ENCODE measurements around the gene SESTD1.
A peak's percentile ranks its signal among the peaks of the same experiment; 100 is the strongest.

SESTD1 gene

DNA sequence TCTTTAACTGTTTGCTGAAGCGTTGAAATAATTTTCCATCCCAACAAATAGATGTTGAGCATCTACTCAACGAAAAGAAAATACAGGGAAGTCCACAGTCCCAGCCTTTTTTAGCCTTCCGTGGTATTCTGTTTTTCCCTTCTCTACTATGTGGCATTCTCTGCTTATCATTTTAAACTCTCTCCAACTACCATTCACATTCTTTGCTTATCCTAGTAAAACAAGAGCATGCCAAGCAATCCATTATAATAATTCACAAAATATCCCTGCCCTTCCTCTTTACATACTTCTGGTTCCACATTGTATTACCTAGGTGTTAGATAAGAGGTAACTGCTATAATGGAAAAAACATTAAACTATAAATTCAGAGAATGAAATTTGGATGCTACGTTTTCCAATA is 1.6 kb upstream of the SESTD1 start:
- Histone ChIP-seq H3K4me3 (ENCODE audit: extremely low read depth, insufficient read depth, low read length, poor library complexity, severe bottlenecking) (no peak overlapping the region), H3K36me3 (ENCODE audit: control insufficient read depth, insufficient read depth, low read length) (no peaks in the 10 kb centered on the region), H3K27ac (ENCODE audit: low read depth, low read length, severe bottlenecking) (no peak overlapping the region), H3K4me1 (ENCODE audit: control insufficient read depth, insufficient read depth, low read length, poor library complexity, severe bottlenecking) (peaks cover 11% of the 10 kb centered on the region), H3K9me3 (ENCODE audit: control insufficient read depth, low read length) (no peaks in the 10 kb centered on the region)
- 85 to 90% methylated on average over 3 of the region's 4 CpGs for WGBS, 2 experiments (ENCODE audit: insufficient coverage in 2 of 2)

DNA sequence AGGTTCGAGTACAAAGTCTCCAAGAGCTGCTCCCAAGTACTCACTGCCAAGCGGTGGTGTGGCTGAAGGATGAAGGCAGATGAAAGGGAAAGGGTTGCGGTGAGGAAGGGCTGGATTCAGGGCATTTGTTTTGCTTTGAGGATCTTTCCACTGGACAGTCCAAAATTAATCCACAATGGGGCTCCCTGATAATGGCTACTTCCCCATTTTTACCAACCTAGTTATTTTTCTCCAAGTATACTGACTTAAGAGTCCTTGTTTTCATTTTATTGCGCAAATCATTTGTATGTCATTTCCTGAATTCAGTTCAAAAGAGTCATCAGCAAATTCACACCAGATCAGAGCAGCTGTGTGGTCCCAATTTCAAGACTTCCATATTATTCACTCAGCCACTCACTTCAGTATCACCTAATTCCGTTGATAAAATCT is 464 bp upstream of the SESTD1 start:
- H3K4me1 ChIP-seq (ENCODE audit: control insufficient read depth, insufficient read depth, low read length, poor library complexity, severe bottlenecking) = peaks cover 11% of the 10 kb centered on the region
- peak overlapping the region; percentile 13 for H3K27ac ChIP-seq (ENCODE audit: low read depth, low read length, severe bottlenecking)
- no peaks in the 10 kb centered on the region for H3K36me3 ChIP-seq (ENCODE audit: control insufficient read depth, insufficient read depth, low read length)
- H3K9me3 ChIP-seq (ENCODE audit: control insufficient read depth, low read length) = no peaks in the 10 kb centered on the region
- 68 to 71% methylated on average over 4 of the region's 5 CpGs for WGBS, 2 experiments (ENCODE audit: insufficient coverage in 2 of 2)
- peak overlapping the region; percentile 72 for H3K4me3 ChIP-seq (ENCODE audit: extremely low read depth, insufficient read depth, low read length, poor library complexity, severe bottlenecking)

DNA sequence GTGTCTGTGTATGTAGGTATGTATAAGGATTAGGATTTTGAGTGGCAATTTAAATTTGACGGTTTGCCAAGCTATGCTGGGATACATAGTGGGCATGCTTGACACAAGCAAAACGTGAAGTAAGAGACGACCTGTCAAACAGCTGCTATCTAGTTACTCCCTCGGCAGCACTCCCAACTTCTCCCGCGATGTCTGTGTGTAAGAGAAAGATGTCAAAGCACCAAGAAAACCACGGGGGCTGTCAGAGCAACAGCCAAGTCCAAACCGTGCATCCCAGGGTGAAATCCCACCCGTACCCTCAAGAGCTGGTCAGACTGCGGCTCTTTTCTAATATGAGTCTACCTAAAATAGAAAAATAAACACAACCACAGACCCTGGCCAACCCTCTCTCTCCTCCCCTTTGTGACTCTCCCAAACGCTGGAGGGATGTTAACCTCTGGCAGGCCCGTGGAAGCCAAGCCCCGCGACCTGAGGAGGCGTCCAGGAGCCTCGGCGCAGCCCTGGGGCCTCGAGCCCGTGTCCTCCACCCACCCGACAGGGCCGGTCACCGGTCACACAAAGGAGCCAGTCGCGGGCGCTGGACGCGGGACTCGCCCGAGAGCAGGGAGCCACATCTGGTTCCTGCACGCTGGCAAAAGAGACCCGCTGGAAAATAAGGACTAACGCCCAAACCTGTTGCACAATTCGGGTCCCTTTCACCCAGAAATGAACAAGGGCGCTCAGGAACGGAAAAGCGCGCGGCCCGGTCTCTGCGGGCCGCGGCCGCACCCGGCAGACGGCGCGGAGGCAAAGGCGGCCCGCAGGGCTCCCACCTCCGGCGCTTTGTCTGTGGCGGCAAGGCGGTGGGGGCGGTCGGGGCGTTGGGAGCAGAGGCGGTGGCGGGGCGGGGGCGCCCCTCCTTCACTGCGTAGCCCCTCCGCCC is 925 bp downstream of the SESTD1 start:
- WGBS, 2 experiments (ENCODE audit: insufficient coverage in 2 of 2) = 0% methylated on average over 43 to 51 of the region's 62 CpGs
- H3K4me1 ChIP-seq (ENCODE audit: control insufficient read depth, insufficient read depth, low read length, poor library complexity, severe bottlenecking) = peaks cover 11% of the 10 kb centered on the region
- peak overlapping the region; percentile 75 for H3K27ac ChIP-seq (ENCODE audit: low read depth, low read length, severe bottlenecking)
- H3K4me3 ChIP-seq (ENCODE audit: extremely low read depth, insufficient read depth, low read length, poor library complexity, severe bottlenecking) = peak overlapping the region; percentile 72
- H3K9me3 ChIP-seq (ENCODE audit: control insufficient read depth, low read length) = no peaks in the 10 kb centered on the region
- H3K36me3 ChIP-seq (ENCODE audit: control insufficient read depth, insufficient read depth, low read length) = no peaks in the 10 kb centered on the region

DNA sequence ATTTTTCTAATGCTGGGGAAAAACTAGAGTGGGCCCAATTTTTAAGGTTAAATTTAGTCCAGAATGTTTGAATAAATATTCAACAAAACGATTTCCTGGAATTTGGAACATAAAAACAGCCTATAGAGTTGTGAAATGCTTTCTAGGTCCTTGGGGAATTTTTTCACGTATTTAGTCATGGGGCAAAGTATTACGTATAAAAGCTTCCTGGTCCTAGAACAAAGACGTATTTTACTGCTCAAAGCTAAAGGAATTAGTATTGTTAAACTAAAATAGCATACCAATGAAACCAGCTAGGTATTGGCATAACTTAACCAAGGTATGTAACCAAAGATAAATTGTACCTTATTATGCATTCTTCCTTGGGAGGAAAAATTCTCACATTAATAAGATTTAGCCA is 1.6 kb downstream of the SESTD1 start:
- 67 to 100% methylated on average over 1 of the region's 4 CpGs for WGBS, 2 experiments (ENCODE audit: insufficient coverage in 2 of 2)
- peaks cover 4% of the 10 kb centered on the region for H3K4me1 ChIP-seq (ENCODE audit: control insufficient read depth, insufficient read depth, low read length, poor library complexity, severe bottlenecking)
- no peaks in the 10 kb centered on the region for H3K9me3 ChIP-seq (ENCODE audit: control insufficient read depth, low read length)
- no peaks in the 10 kb centered on the region for H3K36me3 ChIP-seq (ENCODE audit: control insufficient read depth, insufficient read depth, low read length)
- no peak overlapping the region for H3K27ac ChIP-seq (ENCODE audit: low read depth, low read length, severe bottlenecking)
- peak overlapping the region; percentile 72 for H3K4me3 ChIP-seq (ENCODE audit: extremely low read depth, insufficient read depth, low read length, poor library complexity, severe bottlenecking)

DNA sequence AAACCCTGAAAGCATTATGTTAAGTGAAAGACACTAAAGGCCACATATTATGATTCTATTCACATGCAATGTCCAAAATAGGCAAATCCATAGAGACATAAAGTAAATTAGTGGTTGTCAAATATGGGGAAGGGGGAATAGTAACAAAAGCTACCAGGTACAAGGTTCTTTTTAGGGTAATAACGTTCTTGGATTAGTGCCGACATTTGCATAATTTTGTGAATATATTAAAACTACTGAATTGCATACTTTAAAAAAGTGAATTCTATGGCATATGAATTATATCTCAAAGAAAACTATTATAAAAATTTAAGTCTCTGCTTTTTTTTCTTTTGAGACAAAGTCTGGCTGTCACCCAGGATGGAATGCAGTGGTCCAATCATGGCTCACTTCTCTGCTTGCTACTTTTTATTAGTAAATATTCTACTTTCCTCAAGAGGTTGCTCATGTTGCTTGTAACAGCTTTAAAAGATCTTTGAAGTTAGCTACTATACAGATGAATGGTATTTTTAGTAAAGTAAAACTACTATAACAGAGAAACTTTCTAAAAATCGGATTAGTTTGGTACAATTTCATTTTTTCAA is 2.5 kb downstream of the SESTD1 start:
- Histone ChIP-seq H3K4me1 (ENCODE audit: control insufficient read depth, insufficient read depth, low read length, poor library complexity, severe bottlenecking) (peaks cover 4% of the 10 kb centered on the region), H3K4me3 (ENCODE audit: extremely low read depth, insufficient read depth, low read length, poor library complexity, severe bottlenecking) (no peak overlapping the region)

DNA sequence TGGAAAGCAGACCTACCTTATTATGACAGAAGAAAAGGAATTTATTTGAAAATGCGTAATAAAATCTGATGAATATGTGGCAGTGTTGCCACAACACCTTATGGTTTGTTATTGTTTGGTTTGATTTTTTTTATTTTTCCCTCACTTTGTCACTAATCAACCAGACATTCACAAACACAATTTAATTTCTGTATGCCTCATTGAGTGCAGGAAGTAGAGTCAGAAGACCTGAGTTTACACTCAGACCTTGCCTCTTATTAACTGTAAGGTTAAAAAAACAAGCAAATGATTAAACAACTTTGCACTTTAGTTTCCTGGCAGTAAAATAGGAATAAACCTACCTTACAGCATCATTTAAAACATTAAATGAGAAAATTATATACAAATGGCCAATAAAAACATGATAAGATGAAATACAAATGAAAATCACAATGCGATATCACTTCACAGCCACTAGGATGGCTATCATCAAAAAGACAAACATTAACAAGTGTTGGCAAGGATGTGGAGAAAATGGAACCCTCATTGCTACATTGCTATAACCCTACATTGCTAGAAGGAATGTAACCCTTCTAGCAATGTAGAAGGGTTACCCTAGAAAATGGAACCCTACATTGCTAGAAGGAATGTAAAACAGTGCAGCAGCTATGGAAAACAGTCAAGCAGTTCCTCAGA is 3.3 kb downstream of the SESTD1 start:
- no CpG with 5 or more reads among the region's 2 CpGs for WGBS, 2 experiments (ENCODE audit: insufficient coverage in 2 of 2)
- Histone ChIP-seq H3K4me3 (ENCODE audit: extremely low read depth, insufficient read depth, low read length, poor library complexity, severe bottlenecking) (no peak overlapping the region), H3K36me3 (ENCODE audit: control insufficient read depth, insufficient read depth, low read length) (no peaks in the 10 kb centered on the region), H3K4me1 (ENCODE audit: control insufficient read depth, insufficient read depth, low read length, poor library complexity, severe bottlenecking) (peaks cover 3% of the 10 kb centered on the region), H3K27ac (ENCODE audit: low read depth, low read length, severe bottlenecking) (no peak overlapping the region), H3K9me3 (ENCODE audit: control insufficient read depth, low read length) (no peaks in the 10 kb centered on the region)

More for the DNA sequence above, 2.5 kb downstream of the SESTD1 start:
- no peaks in the 10 kb centered on the region for H3K9me3 ChIP-seq (ENCODE audit: control insufficient read depth, low read length)
- H3K36me3 ChIP-seq (ENCODE audit: control insufficient read depth, insufficient read depth, low read length) = no peaks in the 10 kb centered on the region
- H3K27ac ChIP-seq (ENCODE audit: low read depth, low read length, severe bottlenecking) = no peak overlapping the region
- no CpG with 5 or more reads among the region's 3 CpGs for WGBS, 2 experiments (ENCODE audit: insufficient coverage in 2 of 2)

DNA sequence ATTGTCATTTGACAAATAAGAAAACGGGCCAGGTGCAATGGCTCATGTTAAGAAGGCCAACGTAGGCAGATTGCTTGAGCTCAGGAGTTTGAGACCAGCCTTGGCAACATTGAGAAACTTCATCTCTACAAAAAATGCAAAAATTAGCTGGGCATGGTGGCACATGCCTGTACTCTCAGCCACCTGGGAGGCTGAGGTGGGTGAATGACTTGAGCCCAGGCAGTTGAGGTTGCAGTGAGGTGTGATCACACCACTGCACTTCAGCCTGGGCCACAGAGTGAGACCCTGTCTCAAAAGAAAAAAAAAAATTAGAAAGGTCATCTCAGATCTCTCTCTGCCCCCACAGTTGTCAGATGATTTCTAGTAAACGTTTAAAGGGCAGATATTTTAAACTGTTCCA is 4.4 kb downstream of the SESTD1 start:
- Histone ChIP-seq H3K27ac (ENCODE audit: low read depth, low read length, severe bottlenecking) (no peak overlapping the region), H3K36me3 (ENCODE audit: control insufficient read depth, insufficient read depth, low read length) (no peaks in the 10 kb centered on the region), H3K4me1 (ENCODE audit: control insufficient read depth, insufficient read depth, low read length, poor library complexity, severe bottlenecking) (no peaks in the 10 kb centered on the region), H3K9me3 (ENCODE audit: control insufficient read depth, low read length) (no peaks in the 10 kb centered on the region), H3K4me3 (ENCODE audit: extremely low read depth, insufficient read depth, low read length, poor library complexity, severe bottlenecking) (no peak overlapping the region)
- 95 to 100% methylated on average over 2 of the region's 3 CpGs for WGBS, 2 experiments (ENCODE audit: insufficient coverage in 2 of 2)

DNA sequence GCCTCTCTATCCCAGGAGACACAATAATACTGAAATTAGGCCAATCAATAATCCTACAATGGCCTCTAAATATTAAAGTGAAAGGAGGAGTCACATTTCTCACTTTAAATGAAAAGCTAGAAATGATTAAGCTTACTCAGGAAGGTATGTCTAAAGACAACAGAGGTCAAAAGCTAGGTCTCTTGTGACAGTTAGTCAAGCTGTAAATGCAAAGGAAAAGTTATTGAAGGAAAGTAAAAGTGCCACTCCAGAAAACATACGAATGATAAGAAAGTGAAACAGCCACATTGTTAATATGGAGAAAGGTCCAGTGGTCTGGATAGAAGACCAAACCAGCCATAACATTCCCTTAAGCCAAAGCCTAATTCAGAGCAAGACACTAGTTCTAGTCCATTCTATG is 9.5 kb downstream of the SESTD1 start:
- Histone ChIP-seq H3K4me3 (ENCODE audit: extremely low read depth, insufficient read depth, low read length, poor library complexity, severe bottlenecking) (no peak overlapping the region), H3K36me3 (ENCODE audit: control insufficient read depth, insufficient read depth, low read length) (no peaks in the 10 kb centered on the region), H3K9me3 (ENCODE audit: control insufficient read depth, low read length) (peaks cover 4% of the 10 kb centered on the region), H3K27ac (ENCODE audit: low read depth, low read length, severe bottlenecking) (no peak overlapping the region), H3K4me1 (ENCODE audit: control insufficient read depth, insufficient read depth, low read length, poor library complexity, severe bottlenecking) (no peaks in the 10 kb centered on the region)
- no CpG with 5 or more reads among the region's 1 CpG for WGBS, 2 experiments (ENCODE audit: insufficient coverage in 2 of 2)

DNA sequence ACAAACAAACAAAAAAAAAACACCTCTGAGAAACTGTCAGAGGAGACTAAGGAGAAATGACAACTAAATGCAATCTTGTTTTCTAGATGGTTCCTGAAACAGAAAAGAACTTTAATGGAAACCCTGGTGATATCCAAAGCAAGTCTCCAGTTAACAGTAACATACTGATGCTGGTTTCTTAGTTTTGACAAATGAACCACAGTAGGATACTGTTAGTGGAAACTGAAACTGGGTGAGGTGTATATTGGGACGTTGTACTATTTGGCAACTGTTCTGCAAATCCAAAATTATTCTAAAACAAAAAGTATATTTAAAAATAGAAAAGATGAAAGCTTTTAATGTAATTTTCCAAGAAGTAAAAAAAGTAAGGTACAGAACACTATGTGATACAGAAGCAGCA is 11.4 kb downstream of the SESTD1 start:
- Histone ChIP-seq H3K36me3 (ENCODE audit: control insufficient read depth, insufficient read depth, low read length) (no peaks in the 10 kb centered on the region), H3K27ac (ENCODE audit: low read depth, low read length, severe bottlenecking) (no peak overlapping the region), H3K9me3 (ENCODE audit: control insufficient read depth, low read length) (peaks cover 4% of the 10 kb centered on the region), H3K4me3 (ENCODE audit: extremely low read depth, insufficient read depth, low read length, poor library complexity, severe bottlenecking) (no peak overlapping the region), H3K4me1 (ENCODE audit: control insufficient read depth, insufficient read depth, low read length, poor library complexity, severe bottlenecking) (no peaks in the 10 kb centered on the region)
- WGBS, 2 experiments (ENCODE audit: insufficient coverage in 2 of 2) = no CpG with 5 or more reads among the region's 1 CpG

DNA sequence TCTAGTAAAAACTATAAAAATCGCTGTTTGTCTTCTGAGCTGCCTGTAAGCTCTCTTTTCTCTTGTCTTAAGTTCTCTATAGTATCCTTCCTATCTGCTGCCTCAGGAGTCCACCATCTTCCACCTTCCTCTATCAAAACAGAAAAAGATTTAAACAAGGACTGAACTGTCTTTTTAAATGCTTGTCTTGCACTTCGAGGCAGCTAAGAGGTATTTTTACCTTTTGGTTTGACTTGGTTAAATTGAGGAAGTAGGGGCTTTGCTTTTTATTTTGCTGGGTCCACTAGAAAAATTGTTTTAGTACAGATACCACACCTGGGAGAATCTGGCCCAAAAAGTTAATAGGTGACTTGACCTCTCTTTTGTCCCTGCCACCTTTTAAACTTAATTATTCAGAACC is 12.2 kb downstream of the SESTD1 start:
- H3K9me3 ChIP-seq (ENCODE audit: control insufficient read depth, low read length) = peaks cover 4% of the 10 kb centered on the region
- no peak overlapping the region for H3K4me3 ChIP-seq (ENCODE audit: extremely low read depth, insufficient read depth, low read length, poor library complexity, severe bottlenecking)
- no peaks in the 10 kb centered on the region for H3K4me1 ChIP-seq (ENCODE audit: control insufficient read depth, insufficient read depth, low read length, poor library complexity, severe bottlenecking)
- 100% methylated on average over 1 of the region's 2 CpGs for WGBS, 2 experiments (ENCODE audit: insufficient coverage in 2 of 2)
- H3K27ac ChIP-seq (ENCODE audit: low read depth, low read length, severe bottlenecking) = no peak overlapping the region
- H3K36me3 ChIP-seq (ENCODE audit: control insufficient read depth, insufficient read depth, low read length) = no peaks in the 10 kb centered on the region

Data from mesodermal cell (in vitro differentiated cells).